GM12873 (cell line): ENCODE data around the gene PPP3CA.

ENCODE experiments used
- CTCF ChIP-seq: IDR thresholded peaks from 2 replicates; pipeline ENCODE4 v1.5.1; 2012; ENCODE audit warnings: low read depth, mild to moderate bottlenecking, moderate library complexity, low read length, control low read depth; ENCODE audit not compliant: insufficient read depth; ENCODE audit errors: missing control alignments

PPP3CA gene

GRCh38 chr4:101355767-101356702 lies 8.7 kb upstream of the PPP3CA start:
- no peak for TF ChIP-seq CTCF

- TF ChIP-seq CTCF, result no peak
Measured at GRCh38 chr4:101355246-101355645, 7.9 kb upstream of the PPP3CA start.

DNA sequence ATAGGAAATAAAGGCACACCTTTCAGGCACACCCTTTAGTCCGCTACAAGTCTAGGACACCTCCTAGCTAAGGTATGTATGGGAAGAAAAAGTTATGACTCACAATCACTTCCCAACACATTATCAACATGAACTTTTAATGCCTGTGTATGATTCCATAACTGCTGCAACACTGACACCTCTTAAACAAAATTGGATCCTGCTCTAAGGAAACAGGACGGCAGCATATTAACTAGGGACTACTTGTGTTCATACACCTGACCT lies 2.4 kb upstream of the PPP3CA start:
- no peak for TF ChIP-seq CTCF

GRCh38 chr4:101348995-101349800 lies 1.9 kb upstream of the PPP3CA start:
- TF ChIP-seq CTCF, result no peak

- no peak for TF ChIP-seq CTCF
Measured at GRCh38 chr4:101348367-101348827, 1.1 kb upstream of the PPP3CA start.

DNA sequence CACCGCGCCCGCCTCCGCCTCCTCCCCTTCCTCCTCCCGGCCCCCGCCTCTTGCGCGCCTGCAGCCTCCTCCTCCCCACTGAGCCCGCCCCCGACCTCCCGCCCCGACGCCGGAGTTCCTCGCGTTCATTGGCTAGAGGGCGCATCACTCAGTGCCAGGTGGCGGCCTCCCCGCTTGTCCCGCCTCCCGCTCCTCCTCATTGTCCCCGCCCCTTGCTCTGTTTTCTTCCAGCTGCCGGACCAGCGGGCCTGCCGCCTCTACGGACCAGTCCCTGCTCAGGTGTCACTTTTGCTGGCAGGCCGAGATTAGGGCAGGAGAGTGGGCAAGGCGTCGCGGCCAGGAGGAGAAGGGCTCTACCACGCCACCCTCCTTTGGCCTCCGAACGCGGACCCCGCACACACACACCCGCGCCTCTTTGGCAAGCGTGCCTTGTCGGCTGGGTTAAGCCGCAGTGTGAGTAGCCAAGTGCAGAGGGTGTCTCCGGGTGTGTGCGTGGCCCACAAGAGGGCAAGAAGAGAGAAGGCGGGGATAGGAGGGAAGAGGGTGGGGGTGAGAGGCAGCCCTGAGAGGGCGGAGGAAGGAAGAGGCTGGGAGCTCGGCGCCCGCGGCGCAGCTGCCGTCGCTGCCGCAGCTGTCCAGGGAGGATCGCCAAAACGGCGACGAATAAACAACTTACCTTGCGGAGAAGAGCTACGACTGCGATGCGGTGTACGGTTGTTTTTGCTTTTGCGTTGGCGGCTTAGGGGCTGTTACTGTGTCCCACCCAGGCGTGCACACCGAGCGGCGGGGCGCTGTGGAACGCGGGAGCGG lies 436 bp upstream of the PPP3CA start:
- no peak for TF ChIP-seq CTCF
